ENCODE data around the gene NUDT21.
"Not testable (repeated sequence)": the region's sequence is repeated elsewhere in the genome, so short reads cannot be mapped to it uniquely, and the experiment has no call there.

The NUDT21 gene

DNA sequence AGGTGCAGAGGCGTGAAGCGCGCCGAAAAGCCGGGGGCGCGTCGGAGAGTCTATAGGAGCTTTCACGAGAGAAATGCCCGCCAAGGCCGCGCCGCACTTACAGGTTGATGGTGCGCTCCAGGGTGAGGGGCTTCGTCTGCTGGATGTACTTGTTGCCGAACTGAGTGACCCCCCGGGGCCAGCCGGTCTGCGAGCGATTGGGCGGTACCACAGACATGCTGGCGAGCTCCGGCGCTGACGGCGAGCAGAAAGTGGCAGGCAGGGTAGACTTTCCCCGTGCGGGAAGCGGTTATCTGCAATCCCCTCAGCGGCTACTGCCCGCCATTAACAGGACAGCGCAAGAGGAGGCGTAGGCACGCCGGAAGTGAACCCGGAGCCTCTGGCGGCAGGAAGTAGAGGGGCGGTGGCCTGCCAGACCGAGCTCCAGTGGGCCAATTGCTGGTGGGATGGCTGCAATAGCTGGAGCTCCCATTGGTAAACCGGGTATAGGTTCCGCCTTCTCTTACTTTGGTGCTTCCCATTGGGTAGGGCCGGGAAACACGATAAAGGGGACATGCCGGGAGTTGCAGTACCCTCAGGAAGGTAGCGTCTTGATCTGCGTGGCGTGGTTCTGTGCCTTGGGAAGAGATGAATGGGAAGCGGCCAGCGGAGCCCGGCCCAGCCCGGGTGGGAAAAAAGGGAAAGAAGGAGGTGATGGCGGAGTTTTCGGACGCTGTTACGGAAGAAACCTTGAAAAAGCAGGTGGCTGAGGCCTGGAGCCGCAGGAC is at the start of gene NUDT21, which contains the start of gene OGFOD1:
TSS of gene NUDT21 (minus strand) at position 347 of the 767 bp plus-strand sequence. CDS start at position 217, 130 bp downstream.
TSS of gene OGFOD1 (plus strand) at position 569 of the 767 bp plus-strand sequence. CDS start at position 628, 59 bp downstream.
- DNase-seq (ENCODE audit: low read depth in 2 of 3, low spot score in 1 of 3): peak; percentile 82 to 89 (median 82)

- no peak for DNase-seq (ENCODE audit: low read depth in 2 of 3, low spot score in 1 of 3)
Measured at GRCh38 chr16:56493815-56494214, 42.7 kb upstream of the NUDT21 start.

DNA sequence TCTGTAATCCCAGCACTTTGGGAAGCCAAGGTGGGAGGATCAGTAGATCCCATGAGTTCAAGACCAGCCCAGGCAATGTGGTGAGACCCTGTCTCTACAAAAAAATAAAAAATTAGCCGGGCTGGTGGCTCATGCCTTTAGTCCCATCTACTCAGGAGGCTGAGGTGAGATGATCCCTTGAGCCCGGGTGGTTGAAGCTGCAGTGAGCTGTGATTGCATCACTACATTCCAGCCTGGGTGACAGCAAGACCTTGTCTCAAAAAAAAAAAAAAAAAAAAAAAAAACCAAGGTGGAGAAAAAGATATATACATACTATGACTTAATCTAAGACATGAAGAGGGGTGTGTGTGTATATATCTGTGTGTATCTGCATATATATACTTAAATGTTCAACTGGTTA is 42.0 kb upstream of the NUDT21 start:
- no peak for DNase-seq (ENCODE audit: low read depth in 2 of 3, low spot score in 1 of 3)

DNA sequence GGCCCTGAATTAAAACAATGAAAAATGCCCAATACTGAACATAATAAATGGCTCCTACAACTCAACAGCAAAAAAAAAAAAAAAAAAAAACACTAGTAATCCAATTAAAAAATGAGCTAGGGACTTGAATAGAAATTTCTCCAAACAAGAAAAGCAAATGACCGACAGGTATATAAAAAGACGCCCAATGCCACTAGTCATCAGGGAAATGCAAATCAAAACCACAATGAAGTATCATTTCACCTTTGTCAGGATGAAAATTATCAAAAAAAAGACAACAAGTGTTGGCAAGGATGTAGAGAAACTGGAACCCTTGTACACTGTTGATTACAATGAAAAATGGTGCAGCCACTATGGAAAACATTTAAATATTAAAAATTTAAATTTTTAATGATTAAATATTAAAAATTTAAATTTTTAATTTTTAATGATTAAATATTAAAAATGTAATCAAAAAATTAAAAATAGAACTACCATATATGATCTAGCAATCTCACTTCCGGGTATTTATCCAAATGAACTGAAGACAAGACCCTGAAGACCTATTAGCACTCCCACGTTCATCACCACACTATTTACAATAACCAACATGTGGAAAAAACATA is 40.6 kb upstream of the NUDT21 start:
- DNase-seq (ENCODE audit: low read depth in 2 of 3, low spot score in 1 of 3): no peak

DNA sequence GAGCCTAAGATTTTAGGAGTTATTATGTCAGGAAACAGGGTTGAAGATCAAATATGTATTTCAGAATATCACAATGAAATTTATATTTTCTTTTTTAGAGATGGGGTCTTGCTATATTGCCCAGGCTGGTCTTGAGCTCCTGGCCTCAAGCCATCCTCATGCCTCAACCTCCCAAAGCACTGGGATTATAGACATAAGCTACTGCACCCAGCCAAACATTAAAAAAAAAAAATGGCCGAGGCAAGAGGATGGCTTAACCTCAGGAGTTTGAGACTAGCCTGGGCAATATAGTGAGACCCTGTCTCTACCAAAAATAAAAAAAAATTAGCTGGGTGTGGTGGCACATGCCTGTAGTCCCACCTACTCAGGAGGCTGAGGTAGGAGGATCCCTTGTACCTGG is 37.7 kb upstream of the NUDT21 start:
- DNase-seq (ENCODE audit: low read depth in 2 of 3, low spot score in 1 of 3): not testable (repeated sequence)

DNA sequence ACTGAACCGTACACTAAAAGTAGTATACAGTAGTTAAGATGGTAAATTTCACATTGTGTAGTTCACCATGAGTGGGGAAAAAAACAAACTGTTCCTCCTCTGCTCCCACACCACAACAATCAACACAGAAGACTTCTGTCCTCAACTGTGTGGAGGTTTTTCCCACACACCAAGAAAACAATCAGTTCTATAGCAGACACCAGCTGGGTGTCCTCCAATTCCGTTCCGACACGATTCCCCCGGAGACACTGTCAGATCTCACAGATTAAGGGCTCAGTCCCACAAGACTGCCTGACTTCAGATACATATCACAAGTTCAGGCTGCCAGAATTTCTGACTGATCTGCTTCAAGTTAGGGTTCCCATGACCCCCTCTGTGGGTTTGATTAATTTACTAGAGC is 36.9 kb upstream of the NUDT21 start:
- no peak for DNase-seq (ENCODE audit: low read depth in 2 of 3, low spot score in 1 of 3)

GRCh38 chr16:56483394-56483793 is 32.3 kb upstream of the NUDT21 start:
- no peak for DNase-seq (ENCODE audit: low read depth in 2 of 3, low spot score in 1 of 3)

DNA sequence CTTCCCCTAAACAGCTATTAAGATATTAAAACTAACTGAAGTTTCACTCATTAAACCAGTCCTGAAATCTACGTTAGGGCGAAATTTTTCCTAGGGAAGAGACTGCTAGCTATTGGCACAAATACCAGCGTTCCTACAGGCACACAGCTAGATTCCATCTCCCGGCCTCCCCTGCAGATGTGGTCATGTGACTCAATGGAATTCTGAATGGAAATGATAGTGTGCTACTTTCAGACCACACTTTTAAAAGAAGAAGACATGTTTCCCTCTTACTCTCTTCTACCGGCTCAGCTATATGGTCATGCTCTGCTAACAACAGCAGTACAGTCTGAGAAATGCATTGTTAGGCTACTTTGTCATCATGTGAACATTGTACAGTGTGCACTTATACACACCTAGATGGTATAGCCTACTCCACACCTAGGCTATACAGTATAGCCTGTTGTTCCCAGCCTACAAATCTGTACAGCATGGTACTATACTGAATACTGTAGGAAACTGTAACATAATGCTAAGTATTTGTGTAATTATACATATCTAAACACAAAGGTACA is 31.6 kb upstream of the NUDT21 start:
- no peak for DNase-seq (ENCODE audit: low read depth in 2 of 3, low spot score in 1 of 3)

GRCh38 chr16:56481468-56482122 is 30.5 kb upstream of the NUDT21 start:
- DNase-seq (ENCODE audit: low read depth in 2 of 3, low spot score in 1 of 3): no peak

- DNase-seq (ENCODE audit: low read depth in 2 of 3, low spot score in 1 of 3): no peak
Measured at GRCh38 chr16:56480776-56481467, 29.8 kb upstream of the NUDT21 start.

- no peak for DNase-seq (ENCODE audit: low read depth in 2 of 3, low spot score in 1 of 3)
Measured at GRCh38 chr16:56479469-56479868, 28.3 kb upstream of the NUDT21 start.

DNA sequence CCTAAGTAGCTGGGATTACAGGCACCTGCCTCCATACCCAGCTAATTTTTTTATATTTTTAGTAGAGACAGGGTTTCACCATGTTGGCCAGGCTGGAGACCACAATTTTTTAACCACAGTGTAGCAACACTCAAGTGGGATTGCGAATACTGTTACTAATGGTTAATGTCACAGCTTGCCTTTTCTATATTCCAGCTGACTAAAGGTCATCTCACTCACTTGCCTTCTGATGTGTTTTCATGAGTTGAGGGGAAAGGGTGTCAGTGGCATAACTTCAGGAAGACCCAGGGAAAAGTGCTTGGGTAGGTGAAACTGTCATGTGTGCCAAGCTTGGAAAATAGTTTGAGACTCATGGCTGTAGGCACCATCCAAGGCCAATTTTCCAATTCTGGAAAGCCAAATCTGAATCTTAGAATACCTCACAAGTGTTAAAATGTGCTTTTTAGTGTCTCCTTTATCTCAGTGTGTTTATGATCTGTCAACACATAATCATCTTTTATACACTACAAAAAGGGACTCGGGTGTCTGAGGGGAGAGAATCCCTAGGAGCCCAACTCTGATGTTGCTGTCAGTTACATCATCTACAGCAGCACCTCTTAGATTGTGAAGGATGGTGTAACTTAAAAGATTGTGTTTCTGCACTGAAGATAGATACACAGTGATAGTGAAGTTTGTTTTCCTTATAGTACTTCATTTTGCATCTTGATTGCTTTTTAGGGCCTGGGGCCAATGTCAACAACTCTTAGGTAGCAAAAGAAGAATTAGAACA is 27.3 kb upstream of the NUDT21 start:
- DNase-seq (ENCODE audit: low read depth in 2 of 3, low spot score in 1 of 3): no peak

GRCh38 chr16:56477096-56477878 is 26.2 kb upstream of the NUDT21 start:
- DNase-seq (ENCODE audit: low read depth in 2 of 3, low spot score in 1 of 3): peak in 1 of 3 donors; percentile 13

- no peak for DNase-seq (ENCODE audit: low read depth in 2 of 3, low spot score in 1 of 3)
Measured at GRCh38 chr16:56475201-56475600, 24.1 kb upstream of the NUDT21 start.

- no peak for DNase-seq (ENCODE audit: low read depth in 2 of 3, low spot score in 1 of 3)
Measured at GRCh38 chr16:56470666-56471065, 19.5 kb upstream of the NUDT21 start.

DNA sequence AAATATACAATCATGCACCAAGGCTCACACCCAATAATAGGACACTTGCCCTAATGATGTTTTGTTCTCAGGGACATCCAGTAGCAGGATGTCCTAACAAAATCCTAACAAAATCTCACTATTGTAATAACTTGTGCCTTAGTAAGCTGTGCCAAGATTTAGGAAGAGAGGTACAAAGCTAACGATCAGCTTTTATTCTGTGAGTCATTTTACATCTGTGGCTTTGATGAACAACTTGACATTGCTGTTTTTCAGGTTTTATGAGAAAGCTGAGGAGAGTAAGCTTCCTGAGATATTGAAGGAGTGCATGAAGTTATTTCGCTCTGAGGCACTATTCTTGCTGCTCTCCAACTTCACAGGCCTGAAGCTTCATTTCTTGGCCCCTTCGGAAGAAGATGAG is 19.1 kb upstream of the NUDT21 start:
- no peak for DNase-seq (ENCODE audit: low read depth in 2 of 3, low spot score in 1 of 3)

DNA sequence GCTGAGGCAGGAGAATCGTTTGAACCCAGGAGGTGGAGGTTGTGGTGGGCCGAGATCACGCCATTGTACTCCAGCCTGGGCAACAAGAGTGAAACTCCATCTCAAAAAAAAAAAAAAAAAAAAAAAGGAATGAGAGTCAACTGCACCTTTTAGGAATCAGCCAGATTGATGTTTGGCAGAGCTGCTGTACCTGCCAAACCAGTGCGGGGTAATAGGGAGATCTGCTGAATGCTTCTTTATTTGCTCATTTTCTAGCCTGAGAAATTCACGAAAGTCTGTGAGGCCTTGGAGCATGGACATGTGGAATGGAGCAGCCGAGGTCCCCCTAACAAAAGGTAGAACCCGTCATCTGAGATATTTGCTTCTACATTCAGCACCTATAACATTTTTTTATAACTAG is 18.6 kb upstream of the NUDT21 start:
- DNase-seq (ENCODE audit: low read depth in 2 of 3, low spot score in 1 of 3): no peak

- no peak for DNase-seq (ENCODE audit: low read depth in 2 of 3, low spot score in 1 of 3)
Measured at GRCh38 chr16:56468800-56469199, 17.7 kb upstream of the NUDT21 start.

DNA sequence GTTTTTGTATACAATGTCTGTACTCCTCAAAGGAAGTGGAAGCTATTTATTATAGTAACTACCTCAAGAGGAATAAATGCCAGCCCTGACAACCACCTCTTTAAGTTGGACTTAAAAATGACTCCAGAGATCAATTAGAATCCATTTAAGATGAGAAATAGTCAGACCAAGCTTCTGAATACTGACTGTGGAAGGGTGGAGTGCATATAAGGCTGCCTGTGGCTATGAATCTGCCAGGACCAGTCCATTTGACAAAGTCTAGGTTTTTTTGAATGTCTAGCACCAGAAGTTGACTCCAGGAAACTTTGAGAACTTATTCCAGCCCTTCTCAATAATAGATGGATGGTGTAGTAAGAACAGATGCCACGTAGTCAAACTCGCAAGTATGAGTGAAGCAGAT is 15.2 kb upstream of the NUDT21 start:
- no peak for DNase-seq (ENCODE audit: low read depth in 2 of 3, low spot score in 1 of 3)

DNA sequence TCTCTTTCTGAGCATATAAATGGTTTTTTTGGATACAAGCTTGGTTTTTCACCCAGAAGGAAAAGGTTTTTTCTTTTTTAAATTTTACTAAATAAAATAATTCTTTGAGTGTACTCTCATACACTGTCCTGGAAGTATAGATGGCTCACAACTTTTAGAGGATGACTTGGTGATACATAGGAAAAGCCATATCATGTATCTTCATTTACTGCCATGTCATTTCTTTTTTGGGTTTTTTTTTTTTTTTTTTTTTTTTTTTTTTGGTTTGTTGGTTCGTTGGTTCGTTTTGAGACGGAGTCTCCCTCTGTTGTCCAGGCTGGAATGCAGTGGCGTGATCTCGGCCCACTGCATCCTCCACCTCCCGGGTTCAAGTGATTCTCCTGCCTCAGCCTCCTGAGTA is 12.0 kb upstream of the NUDT21 start:
- DNase-seq (ENCODE audit: low read depth in 2 of 3, low spot score in 1 of 3): no peak

Measured in stimulated activated CD4-positive, alpha-beta T cell treated with anti-CD3 and anti-CD28 coated beads, Interleukin-12 subunit alpha, Interleukin-12 subunit beta, amount 100 ng/mL, for 48 hours (primary cell).